GM19351 (cell line): ENCODE data around the gene HERC3.

Experiments
- ATAC-seq: cut with Tn5 transposase; IDR thresholded peaks from one replicate; pipeline ENCODE4 v1.9.1; 2021; ENCODE audit warnings: mild to moderate bottlenecking, moderate library complexity; ENCODE audit not compliant: unreplicated experiment

Gene HERC3

GRCh38 chr4:88713782-88714181 lies 121.5 kb downstream of the HERC3 start:
- ATAC-seq: no peak

GRCh38 chr4:88718098-88718497 lies 125.8 kb downstream of the HERC3 start:
- no peak for ATAC-seq

GRCh38 chr4:88719381-88719780 lies 127.1 kb downstream of the HERC3 start:
- no peak for ATAC-seq

GRCh38 chr4:88720451-88721428 lies 128.5 kb downstream of the HERC3 start:
- no peak for ATAC-seq

- ATAC-seq: no peak
Measured at GRCh38 chr4:88722276-88722780, 130.0 kb downstream of the HERC3 start.

GRCh38 chr4:88722828-88723227 lies 130.5 kb downstream of the HERC3 start:
- no peak for ATAC-seq

- no peak for ATAC-seq
Measured at GRCh38 chr4:88724406-88724805, 132.1 kb downstream of the HERC3 start.

- ATAC-seq: no peak
Measured at GRCh38 chr4:88725143-88725542, 132.9 kb downstream of the HERC3 start.

- ATAC-seq: no peak
Measured at GRCh38 chr4:88725986-88726385, 133.7 kb downstream of the HERC3 start.

GRCh38 chr4:88728146-88728545 lies 135.9 kb downstream of the HERC3 start:
- no peak for ATAC-seq

- no peak for ATAC-seq
Measured at GRCh38 chr4:88729146-88729760, 137.0 kb downstream of the HERC3 start.

GRCh38 chr4:88730811-88731210 lies 138.5 kb downstream of the HERC3 start:
- ATAC-seq: no peak

GRCh38 chr4:88731381-88731780 lies 139.1 kb downstream of the HERC3 start:
- no peak for ATAC-seq

GRCh38 chr4:88732714-88733368 lies 140.6 kb downstream of the HERC3 start:
- no peak for ATAC-seq

- ATAC-seq: no peak
Measured at GRCh38 chr4:88734403-88734949, 142.2 kb downstream of the HERC3 start.

GRCh38 chr4:88735564-88735963 lies 143.3 kb downstream of the HERC3 start:
- no peak for ATAC-seq

GRCh38 chr4:88736264-88736663 lies 144.0 kb downstream of the HERC3 start:
- ATAC-seq: no peak

GRCh38 chr4:88737307-88737941 lies 145.1 kb downstream of the HERC3 start:
- no peak for ATAC-seq

- ATAC-seq: no peak
Measured at GRCh38 chr4:88738180-88738579, 145.9 kb downstream of the HERC3 start.

- ATAC-seq: no peak
Measured at GRCh38 chr4:88742561-88742960, 150.3 kb downstream of the HERC3 start.

- no peak for ATAC-seq
Measured at GRCh38 chr4:88743696-88744095, 151.4 kb downstream of the HERC3 start.
